HG02870 (cell line): ENCODE measurements around the gene RBFOX2.
"Not testable (repeated sequence)": the region's sequence is repeated elsewhere in the genome, so short reads cannot be mapped to it uniquely, and the experiment has no call there.

Experiments used
- ATAC-seq: cut with Tn5 transposase; IDR thresholded peaks from one replicate; pipeline ENCODE4 v1.9.1; 2021; ENCODE audit warnings: mild to moderate bottlenecking, moderate library complexity; ENCODE audit not compliant: unreplicated experiment

Gene RBFOX2

DNA sequence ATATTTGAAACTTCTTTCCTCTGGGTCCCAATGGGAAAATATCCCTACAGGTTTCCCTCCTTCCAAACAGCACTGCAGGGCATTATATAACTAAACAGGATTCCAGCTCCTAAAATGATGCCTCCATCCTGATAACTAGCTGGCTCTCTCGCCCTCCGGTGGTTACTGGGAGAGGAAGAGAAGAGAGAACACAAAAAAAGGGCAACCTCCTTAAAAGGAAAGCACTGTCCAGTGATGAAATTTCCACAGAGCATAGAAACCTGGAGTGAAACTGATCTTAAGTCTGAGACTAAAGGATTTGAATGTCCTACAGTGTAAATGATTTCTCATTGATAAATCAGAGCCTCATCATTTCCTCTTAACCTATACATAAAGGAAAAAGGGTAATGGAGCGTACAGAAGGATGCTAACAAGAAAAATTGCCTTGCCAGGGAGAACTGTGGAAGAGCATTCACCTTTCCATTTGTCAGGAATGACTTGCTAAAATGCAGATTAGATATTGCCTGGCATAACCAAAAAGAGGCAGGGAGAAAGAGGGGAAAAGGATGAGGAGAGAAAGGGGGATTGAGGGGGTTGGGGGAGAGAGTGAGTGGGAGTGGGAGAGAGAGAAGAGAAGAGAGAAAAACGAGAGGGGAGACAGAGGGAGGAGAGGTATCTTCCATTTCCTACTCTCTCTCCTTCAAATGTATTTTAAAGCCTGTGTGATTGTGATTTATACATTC is 189.6 kb downstream of the RBFOX2 start:
- ATAC-seq = no peak

DNA sequence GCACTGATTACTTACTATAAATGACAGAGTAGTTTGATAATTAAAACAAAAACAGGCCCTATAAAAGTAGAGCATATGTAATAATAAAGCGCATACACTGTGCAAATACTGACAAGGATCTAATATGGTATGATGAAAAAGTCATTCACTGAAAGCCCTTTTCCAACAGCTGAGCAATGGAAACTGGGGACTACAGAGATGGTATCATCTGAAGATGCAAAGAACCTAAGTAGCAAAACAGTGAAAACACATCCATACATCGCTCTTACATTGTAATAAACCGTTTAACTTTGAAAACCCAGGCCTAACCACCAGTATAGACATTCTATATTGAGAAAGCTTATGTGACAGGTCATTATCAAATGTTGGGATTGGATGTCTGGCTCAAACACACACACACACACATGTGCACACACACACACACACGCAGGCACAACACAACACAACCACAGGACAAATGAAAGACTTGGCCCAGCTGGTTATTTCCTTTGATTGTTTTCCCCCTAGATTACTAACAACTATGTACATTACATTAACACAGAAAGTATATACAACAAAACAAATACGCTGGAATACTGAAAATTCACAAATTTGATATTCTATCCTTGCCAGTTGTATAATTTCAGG is 191.4 kb downstream of the RBFOX2 start:
- no peak for ATAC-seq

DNA sequence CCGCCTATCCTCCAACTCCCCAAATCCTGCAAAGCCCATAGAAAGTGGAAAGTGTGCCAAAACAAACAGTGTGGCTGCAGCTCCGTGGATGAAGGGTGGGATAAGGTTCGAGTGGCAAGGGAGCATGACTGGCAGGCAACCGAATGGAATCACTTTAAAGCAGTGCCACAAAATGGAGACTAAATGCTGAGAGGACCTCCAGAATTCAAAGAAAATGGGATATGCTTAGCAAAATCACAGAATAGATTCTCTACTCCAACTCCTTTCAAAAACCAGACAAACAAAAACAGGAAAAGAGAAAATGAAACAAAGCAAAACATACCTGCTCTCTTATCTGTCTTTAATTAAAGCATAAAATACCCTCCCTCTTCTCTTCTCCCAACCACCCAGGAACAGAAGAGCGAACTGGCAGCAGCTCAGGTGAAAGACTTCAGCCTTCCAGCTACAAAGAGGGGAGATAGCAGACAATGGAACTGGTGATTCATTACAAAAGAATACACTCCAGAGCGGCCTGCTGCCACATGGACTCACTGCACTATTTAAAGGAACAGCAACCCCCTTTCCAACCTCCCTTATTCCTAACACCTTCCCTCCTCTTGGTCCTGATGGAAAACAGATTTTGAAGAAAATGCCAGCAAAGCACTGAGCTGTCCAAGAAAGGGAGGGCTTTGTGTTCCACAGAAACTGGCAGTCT is 192.5 kb downstream of the RBFOX2 start:
- no peak for ATAC-seq

DNA sequence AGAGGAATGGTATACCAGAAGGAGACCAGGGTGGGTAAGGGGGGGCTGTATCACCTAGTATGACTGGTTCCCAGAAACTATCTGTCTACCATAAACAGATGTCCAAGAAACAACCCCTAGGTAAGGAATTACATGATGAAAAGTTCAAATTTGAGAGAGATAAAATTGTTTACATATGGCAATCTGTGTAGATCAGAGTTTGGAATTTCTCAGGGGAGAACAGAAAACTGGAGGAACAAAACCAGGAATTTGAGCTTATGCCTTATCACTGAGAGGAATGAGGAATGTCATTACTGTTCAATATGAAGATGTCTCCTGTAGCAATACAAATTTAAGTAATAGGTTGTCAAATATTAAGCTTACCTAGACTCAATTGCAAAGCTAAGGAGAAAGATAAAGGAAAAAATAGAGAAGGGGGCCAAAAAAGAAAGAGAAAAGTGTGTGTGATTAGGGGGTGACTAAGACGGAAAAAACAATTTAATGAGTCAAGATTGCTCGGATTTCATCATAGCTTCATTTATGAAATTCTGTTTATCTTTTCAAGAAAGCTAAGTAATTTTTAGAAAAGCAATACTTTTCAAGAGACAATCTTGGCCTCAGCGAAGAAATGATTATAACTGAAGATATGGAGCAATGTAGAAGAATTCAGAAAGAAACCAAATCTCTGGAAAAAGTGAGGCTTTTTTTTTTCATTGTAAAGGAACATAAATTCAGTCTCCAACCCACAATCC is 193.2 kb downstream of the RBFOX2 start:
- no peak for ATAC-seq

DNA sequence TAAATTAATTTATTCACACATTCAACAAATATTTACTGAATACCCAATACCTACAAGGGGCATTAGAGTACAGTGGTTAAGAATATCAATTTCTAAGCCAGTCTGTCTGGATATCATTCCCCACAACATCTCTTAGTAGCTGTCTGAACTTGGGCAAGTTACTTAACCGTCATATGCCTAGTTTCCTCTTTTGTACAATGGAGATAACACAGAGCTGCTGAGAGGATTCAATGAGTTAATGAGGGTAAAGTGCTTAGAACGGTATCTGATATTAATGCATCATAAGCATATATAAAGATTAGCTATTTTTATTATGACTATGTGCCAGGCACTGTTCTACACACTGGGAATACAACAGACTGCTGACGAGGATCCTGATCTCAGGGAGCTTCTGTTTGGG is 194.6 kb downstream of the RBFOX2 start:
- no peak for ATAC-seq

DNA sequence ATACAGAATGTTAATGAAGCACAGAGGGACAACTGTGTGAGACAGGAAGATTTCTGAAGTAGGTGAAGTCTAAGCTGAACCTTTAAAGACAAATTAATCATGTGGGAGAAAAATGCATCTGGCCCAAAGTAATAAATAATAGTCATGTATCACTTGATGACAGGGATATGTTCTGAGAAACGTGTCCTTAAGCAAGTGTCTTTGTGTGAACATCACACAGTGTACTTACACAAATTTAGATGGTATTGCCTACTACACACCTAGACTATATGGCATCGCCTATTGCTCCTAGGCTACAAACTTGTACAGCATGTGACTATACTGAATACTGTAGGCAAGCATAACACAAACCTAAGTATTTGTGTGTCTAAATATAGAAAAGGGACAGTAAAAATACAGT is 198.3 kb downstream of the RBFOX2 start:
- ATAC-seq = no peak

DNA sequence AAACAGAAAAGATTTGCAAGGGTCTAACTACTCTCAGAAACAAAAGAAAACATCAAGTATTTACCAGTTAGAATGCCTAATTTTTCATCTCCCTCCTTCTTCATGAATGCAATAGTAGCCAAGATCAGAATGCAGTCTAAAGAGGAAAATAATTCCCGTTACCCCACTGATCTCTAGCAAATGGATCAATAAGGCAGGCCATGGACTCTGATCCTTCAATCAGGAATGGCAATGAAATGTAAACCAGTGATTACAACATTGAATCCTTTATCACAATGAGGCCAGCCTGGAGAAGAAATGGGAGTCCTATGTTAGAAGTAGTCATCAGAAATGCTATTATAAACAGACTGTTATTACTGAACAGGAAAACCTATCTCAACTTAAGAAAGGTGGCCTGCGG is 204.4 kb downstream of the RBFOX2 start:
- ATAC-seq = no peak

DNA sequence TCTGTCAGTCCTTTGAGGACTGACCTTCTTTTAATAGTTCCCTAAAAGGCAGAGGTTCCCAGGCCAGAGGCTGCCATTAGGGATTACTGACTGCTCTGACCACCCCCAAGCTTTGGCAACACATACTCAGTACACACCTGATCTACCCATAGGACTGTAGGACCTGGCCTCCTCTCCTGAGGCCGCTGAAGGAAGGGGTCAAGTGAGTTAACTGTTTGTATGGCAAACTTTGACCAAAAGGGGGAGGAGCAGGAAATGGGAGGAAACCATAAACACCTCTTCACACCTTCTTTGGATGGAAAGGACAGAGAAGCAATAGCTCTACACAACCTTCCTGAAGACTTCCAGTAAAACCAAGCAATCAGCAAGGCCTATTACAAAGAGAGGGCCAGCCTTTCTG is 207.0 kb downstream of the RBFOX2 start:
- ATAC-seq = no peak

DNA sequence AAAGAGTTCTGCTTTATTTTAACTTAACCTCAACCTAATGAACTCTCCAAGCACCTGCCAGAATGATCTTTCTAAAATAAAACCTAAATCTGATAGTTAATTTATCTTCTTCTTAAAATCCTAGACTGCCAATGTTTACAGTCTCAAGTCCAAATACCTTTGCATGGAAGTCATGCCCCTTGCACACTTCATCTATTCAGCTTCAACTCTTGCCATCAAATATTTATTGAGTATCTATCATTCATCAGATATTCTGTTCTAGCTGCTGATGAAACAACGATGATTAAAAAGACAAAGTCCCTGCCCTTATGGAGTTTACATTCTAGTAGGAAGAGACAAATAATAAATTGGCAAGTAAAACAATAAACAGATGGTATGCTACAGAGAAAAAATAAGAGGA is 209.2 kb downstream of the RBFOX2 start:
- no peak for ATAC-seq

DNA sequence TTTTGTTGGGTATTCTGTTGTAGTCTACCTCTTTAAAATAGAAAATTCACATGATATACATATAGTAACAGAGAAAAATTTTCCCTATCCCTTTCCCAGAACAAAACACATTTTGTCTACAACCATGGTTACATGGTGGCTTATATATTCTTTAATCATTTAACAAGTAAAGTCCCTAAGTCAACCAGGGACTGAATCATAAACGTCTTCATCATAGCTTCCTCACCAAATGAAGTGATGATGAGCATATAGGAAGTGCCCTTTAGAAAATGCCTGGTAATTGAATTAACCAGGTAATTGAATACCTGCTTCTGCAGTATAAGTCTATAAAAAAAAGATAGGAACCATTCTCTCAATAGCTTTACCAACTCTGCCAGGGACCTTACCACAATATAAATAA is 209.7 kb downstream of the RBFOX2 start:
- ATAC-seq = no peak

DNA sequence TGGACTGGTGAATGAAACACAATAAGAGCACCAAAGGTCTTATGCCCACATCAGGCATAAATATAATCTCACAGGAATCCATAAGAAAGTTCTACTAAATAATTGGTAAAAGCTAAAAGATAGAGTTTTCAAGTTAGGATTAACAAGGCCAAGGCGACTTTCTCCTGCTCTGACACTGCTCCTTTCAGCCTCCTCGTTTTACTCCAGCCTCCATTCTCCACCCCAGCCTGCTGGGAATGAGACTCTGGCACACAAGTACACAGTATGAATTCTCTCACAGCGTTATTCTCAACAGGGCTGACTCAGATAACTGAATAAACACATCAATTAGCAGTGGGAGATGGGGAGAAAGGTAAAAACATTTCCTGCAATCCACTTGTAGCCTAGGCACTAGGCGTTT is 216.0 kb downstream of the RBFOX2 start:
- no peak for ATAC-seq

DNA sequence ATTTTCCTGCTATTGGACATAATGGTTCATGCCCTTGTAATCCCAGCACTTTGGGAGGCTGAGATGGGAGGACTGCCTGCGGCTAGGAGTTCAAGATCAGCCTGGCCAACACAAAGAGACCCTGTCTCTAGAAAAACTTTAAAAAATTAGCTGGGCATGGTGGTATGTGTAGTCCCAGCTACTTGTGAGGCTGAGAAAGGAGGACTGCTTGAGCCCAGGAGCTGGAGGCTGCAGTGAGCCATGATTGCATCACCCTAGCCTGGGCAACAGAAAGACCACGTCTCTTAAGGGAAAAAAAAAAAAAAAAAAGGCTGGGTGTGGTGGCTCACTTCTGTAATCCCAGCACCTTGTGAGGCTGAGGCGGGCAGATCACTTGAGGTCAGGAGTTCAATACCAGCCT is 217.0 kb downstream of the RBFOX2 start:
- no peak for ATAC-seq

DNA sequence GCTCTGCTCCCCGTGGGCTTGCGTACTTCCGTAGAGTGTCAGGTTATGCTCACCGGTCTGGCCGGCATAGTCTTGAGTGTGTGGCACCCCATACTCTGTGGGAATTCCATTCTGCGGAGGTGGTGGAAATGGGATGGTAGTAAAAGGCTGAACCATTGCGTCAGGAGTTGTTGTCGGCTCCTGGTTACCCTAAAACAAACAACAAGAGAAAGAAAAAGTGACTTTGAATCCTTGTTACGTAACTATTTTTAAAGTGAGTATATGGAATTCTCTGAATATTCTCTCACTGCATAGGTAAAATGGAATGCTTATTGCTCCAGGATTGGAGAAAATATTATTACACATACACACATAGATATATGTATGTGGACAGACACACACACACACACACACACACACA is 218.8 kb downstream of the RBFOX2 start:
- no peak for ATAC-seq

DNA sequence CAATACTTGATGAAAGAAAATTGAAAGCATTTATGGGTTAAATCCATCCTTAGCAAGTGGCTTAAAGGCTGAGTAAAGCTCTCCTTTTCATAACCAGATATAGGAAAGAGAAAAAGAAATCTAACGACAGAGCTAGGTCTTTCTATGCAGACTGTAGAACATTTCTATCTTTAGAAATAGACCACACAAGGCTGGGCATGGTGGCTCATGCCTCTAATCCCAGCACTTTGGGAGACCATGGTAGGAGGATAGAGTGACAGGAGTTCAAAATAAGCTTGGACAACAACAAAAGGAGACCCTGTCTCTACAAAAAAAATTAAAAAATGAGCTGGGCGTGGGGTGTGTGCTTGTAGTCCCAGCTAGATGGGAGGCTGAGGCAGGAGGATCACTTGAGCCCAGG is 220.2 kb downstream of the RBFOX2 start:
- ATAC-seq = no peak

DNA sequence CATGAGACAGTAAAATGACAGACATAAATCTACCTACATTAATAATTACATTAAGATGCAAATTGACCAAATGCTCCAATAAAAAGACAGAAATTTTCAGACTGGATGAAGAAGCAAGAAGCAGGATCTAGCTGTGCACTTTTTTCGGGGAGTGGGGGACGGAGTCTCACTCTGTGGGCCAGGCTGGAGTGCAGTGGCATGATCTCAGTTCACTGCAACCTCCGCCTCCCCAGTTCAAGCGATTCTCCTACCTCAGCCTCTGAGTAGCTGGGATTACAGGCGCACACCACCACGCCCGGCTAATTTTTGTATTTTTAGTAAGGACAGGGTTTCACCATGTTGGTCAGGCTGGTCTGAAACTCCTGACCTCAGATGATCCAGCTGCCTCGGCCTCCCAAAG is 222.0 kb downstream of the RBFOX2 start:
- not testable (repeated sequence) for ATAC-seq

DNA sequence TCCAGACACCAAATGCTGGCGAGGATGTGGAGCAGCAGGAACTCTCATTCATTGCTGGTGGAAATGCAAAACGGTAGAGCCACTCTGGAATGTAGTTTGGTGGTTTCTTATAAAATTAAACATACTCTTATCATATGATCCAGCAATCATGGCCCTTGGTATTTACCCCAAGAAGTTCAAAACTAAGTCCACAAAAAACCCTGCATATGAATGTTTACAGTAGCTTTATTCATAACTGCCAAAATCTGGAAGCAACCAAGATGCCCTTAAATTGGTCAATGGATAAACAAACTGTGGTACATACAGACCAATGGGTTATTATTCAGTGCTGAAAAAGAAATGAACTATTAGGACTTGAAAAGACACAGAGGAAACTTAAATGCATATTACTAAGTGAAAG is 223.2 kb downstream of the RBFOX2 start:
- ATAC-seq = no peak

DNA sequence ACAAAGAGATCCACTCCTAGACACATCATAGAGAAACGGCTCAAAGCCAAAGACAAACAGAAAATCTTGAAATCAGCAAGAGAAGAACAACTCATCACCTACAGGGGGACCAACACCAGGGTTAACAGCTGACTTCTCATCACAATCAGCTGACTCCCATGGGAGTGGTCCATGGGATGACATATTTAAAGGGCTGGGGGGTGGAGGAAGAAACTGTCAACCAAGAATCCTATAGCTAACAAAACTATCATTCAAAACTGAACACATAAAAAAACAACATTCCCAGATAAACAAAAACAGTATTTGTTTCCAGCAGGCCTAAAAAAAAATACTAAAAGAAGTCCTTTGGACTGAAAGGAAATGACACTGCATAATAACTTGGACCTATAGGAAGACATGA is 224.2 kb downstream of the RBFOX2 start:
- no peak for ATAC-seq

DNA sequence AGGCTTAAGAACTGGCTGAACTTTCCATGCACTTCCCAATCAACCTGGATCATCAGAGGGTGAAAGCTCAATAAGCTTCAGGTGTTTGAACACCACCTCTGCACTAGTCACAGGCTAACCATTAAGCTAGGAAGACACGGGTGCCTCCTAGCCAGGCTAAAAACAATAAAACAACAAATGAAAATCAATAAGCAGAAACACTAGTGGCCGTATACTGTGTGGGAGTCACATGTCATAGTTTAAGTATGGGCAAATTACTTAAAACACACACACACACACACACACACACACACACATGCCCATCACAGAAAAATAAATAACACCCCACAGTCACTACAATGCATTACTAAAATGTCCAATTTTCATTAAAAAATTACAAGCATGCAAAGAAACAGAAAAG is 225.7 kb downstream of the RBFOX2 start:
- ATAC-seq = no peak

DNA sequence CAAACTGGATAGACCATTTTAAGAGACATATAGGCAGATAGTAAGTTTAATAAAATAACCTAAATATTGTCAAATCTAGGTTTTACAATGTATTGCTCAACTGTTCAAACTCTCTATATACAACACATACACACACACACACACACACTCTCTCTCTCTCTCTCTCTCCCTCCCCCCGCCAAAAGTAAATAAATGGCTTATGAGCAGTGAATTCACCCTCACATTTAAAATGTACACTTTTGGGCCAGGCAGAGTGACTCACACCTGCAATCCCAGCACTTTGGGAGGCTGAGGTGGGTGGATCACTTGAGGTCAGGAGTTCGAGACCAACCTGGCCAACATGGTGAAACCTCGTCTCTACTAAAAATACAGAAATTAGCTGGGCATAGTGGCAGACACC is 227.3 kb downstream of the RBFOX2 start:
- ATAC-seq = not testable (repeated sequence)

DNA sequence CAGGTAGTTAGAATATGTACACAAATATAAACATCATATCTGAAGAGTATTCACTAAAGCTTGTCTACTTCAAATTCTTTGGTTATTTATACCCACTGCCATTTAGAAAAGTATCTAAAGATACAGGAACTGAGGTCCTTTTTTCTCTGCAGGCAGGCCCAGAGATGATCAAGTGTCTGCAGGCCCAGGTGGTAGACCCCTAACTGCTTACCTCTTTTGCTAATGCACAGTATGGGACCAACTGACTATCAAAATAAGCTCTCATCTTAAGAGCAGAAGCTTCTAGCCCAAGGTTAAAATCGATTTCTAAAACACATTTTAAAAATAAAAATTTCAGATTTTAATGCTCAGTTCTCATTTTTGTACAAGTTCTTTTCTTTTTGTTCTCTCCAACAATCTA is 229.5 kb downstream of the RBFOX2 start:
- no peak for ATAC-seq

DNA sequence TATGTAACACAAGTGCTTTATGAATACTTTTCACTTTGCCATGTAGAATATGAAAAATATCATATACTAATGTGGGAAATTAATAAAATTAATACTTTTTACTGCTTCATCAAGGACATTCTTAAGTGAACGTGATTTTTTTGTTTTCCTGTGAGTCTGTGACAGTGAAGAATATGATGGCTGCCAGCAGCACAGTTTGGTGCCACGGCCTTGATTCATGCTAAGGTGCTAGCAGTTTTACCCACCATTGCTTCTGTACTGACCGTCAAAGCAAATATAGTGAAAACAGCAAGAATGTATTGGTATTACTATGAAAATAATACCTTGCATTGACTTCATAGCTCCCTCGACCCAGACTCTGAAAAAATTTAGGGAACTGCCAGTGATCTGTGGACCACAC is 231.2 kb downstream of the RBFOX2 start:
- ATAC-seq = no peak

DNA sequence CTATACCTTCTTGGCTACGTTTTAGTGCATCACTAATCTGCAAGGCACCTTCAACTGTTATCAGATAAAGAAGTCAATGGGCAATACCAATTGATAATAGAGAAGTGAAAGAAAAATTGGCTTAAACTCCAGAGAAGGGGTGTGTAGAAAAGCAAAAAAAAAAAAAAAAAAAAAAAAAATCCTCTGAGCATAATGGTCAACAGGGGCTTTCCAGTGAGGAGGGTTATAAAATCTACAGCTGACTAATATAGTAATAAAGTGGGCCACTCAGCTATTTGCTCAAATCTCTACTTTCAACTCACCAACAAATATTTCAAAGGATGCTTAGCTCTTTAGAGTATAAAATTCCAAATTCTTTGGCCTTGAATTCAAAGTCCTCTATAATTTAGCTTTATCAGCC is 233.1 kb downstream of the RBFOX2 start:
- ATAC-seq = no peak
